ENCODE measurements around the gene FANCC. TPM values are rescaled to one million over a fixed set of nuclear protein-coding genes. Genes with fewer than 3 reads are reported as not detected.
"Not testable (repeated sequence)": the region's sequence is repeated elsewhere in the genome, so short reads cannot be mapped to it uniquely, and the experiment has no call there.

Gene FANCC
- total RNA-seq, 1 experiment from 2014 or later = 23.6 TPM

DNA sequence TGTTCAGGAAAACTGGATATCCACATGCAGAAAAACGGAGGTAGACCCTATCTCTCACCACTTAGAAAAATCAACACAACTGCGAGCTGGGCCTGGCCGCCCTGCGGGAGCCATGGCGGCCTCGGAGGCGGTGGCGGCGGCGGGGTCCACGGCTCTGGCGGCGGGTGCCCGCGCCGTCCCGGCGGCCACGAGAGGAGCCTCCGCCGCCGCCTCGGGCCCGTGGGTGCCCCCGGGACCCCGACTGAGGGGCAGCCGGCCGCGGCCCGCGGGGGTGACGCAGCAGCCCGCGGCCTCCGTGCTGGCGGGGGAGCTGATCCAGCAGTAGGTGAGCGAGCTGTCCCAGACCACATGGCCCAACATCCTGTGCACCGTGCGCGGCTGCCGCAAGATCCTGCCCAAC is 25.3 kb downstream of the FANCC start:
- no peak for DNase-seq (ENCODE audit: low spot score)
- in situ Hi-C loops (cut with HindIII; ENCODE audit: low sequenced_read_pairs) = no loop called here

DNA sequence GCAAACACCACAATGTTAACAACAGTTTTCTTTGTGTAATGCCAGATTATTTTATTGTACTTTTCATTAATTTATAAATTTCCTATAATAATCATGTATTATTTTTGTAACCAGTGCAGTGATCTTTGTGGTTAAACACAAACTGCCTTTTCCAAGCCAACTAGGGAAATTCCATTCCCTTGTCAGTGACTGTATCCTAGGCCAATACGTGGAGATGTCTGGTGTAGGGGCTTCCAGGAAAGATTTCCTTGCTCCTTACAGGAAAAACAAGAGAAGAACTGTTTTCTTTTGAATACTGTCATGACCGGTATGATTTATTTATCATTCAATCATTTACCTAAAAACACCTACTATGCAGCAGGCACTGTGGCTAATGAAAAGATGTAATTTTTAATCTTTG is 31.4 kb downstream of the FANCC start:
- in situ Hi-C loops (cut with HindIII; ENCODE audit: low sequenced_read_pairs) = no loop called here
- DNase-seq (ENCODE audit: low spot score) = no peak

DNA sequence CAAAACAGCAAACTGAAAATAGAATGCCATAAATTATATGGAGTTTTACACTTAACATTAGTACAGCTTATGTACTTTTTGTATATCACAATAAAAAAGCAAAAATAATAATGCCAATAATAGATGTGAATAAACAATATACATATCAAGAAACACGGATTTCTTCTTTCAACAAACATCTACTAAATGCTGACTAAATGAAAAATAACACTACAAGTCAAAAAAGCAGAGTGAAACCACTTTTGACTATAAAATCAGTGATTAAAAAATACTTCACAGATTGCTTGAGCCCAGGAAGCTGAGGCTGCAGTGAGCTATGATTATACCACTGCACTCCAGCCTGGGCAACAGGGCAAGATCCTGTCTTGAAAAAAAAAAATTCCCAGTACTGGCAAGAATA is 32.2 kb downstream of the FANCC start:
- no peak for DNase-seq (ENCODE audit: low spot score)
- in situ Hi-C loops (cut with HindIII; ENCODE audit: low sequenced_read_pairs) = no loop called here

GRCh38 chr9:95284162-95285080 is 33.1 kb downstream of the FANCC start:
- DNase-seq (ENCODE audit: low spot score) = no peak
- in situ Hi-C loops (cut with HindIII; ENCODE audit: low sequenced_read_pairs) = no loop called here

- in situ Hi-C loops (cut with HindIII; ENCODE audit: low sequenced_read_pairs) = no loop called here
- no peak for DNase-seq (ENCODE audit: low spot score)
Measured at GRCh38 chr9:95283673-95284072, 33.8 kb downstream of the FANCC start.

- no peak for DNase-seq (ENCODE audit: low spot score)
- in situ Hi-C loops (cut with HindIII; ENCODE audit: low sequenced_read_pairs) = no loop called here
Measured at GRCh38 chr9:95282332-95282731, 35.2 kb downstream of the FANCC start.

DNA sequence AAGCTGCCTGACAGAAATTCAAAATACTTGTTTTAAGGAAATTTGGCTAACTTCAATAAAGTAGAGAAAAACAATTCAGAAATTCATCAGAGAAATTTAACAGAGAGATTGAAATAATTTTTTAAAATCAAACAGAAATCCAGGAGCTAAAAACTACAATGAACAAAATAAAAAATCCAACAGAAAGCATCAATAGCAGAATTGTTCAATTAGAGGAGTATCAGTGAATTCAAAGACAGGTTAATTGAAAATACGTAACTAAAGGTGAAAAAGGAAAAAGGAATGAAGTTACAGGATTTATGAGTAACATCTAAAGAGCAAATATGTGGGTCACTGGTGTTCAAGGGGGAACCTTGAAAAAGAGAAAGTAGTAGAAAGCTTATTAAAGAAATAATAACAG is 36.8 kb downstream of the FANCC start:
- in situ Hi-C loops (cut with HindIII; ENCODE audit: low sequenced_read_pairs) = no loop called here
- no peak for DNase-seq (ENCODE audit: low spot score)

DNA sequence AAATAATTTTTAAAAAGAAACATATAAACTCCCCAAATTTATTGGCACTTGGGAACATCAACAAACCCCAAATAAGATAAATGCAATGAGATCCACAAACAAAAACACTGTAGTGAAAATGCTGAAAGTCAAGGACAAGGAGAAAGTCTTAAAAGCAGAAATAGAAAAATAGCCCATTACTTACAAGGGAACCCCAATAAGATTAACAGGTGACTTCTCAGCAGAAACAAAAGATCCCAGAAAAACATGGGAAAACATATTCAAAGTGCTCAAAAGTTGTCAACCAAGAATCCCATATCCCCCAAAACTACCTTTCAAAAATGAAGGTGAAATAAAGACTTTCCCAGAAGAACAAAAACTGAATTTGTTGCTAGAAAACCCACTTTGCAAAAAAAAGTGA is 40.0 kb downstream of the FANCC start:
- in situ Hi-C loops (cut with HindIII; ENCODE audit: low sequenced_read_pairs) = no loop called here
- no peak for DNase-seq (ENCODE audit: low spot score)

DNA sequence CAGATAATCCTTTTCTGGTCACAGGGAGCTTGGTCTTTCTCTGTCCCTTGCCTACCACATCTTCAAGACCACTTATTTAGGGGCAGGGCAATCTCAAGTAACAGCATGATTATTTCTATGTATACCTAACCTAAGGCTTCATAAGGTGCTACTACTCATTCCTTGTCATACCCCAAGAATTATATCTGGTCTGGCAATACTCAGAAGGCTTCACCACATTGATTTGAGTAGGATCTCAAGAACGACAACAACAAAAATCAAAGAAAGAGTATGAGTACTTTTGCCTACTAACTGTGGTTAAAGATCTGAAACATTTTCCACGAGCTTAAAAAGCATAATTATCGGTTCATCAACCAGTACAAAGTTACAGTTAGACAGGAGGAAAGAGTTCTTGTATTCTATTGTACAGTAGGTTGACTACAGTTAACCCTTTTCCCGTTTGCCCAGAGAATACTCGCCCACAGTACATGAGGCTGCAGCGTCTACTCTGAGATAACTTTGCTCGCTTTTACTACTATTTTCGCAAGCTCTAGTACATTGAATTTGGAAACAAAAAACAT is 41.0 kb downstream of the FANCC start:
- in situ Hi-C loops (cut with HindIII; ENCODE audit: low sequenced_read_pairs) = no loop called here
- no peak for DNase-seq (ENCODE audit: low spot score)

DNA sequence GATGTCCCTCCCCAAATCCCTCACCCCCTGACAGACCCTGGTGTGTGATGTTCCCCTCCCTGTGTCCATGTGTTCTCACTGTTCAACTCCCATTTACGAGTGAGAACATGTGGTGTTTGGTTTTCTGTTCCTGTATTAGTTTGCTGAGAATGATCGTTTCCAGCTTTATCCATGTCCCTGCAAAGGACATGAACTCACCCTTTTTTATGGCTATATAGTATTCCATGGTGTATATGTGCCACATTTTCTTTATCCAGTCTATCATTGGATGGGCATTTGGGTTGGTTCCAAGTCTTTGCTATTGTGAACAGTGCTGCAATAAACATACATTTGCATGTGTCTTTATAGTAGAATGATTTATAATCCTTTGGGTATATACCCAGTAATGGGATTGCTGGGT is 43.3 kb downstream of the FANCC start:
- in situ Hi-C loops (cut with HindIII; ENCODE audit: low sequenced_read_pairs); DNase-seq (ENCODE audit: low spot score): not testable (repeated sequence)

GRCh38 chr9:95273369-95274022 is 44.0 kb downstream of the FANCC start:
- in situ Hi-C loops (cut with HindIII; ENCODE audit: low sequenced_read_pairs) = no loop called here
- no peak for DNase-seq (ENCODE audit: low spot score)

- DNase-seq (ENCODE audit: low spot score) = no peak
- in situ Hi-C loops (cut with HindIII; ENCODE audit: low sequenced_read_pairs) = no loop called here
Measured at GRCh38 chr9:95272830-95273229, 44.7 kb downstream of the FANCC start.

DNA sequence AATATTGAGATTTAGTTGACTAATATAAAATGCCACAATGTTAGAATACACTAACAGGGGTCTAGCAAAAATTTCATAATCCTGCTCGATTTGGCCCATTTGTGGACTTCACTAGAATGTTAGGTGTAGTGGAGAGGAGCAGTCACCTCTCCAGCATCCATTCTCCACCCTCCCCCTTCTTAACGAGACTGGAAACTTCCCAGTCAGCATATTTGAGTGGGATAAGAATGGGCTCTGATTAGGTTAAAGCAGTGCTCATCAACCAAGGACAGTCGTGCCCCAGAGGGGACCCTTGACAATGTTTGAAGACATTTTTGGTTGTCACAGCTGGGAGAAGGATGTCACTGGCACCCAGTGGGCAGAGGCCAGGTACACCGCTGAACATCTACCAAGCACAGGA is 46.7 kb downstream of the FANCC start:
- no peak for DNase-seq (ENCODE audit: low spot score)
- in situ Hi-C loops (cut with HindIII; ENCODE audit: low sequenced_read_pairs) = no loop called here

GRCh38 chr9:95269803-95270773 is 47.4 kb downstream of the FANCC start:
- DNase-seq (ENCODE audit: low spot score); in situ Hi-C loops (cut with HindIII; ENCODE audit: low sequenced_read_pairs): not testable (repeated sequence)

- in situ Hi-C loops (cut with HindIII; ENCODE audit: low sequenced_read_pairs) = no loop called here
- peak; percentile 69 for DNase-seq (ENCODE audit: low spot score)
Measured at GRCh38 chr9:95268681-95269080, 48.8 kb downstream of the FANCC start.

DNA sequence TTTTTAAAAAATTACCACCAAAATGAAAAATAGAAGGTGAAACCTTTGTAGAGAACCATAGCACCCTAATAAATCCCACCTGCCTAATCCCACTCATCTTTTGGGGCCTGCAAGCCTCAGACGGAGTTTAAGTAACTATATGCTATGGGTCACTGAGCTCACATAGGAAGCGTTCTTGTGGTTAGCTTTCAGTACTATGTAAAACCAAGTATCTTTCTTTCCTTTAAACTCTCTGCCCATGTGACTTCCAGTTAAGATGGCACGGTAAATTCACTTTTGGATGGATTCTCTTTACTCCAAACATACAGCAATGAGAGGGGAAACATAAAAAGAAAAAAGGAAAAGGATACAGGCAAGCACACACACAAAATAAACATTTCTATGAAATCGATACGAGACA is 50.9 kb downstream of the FANCC start:
- in situ Hi-C loops (cut with HindIII; ENCODE audit: low sequenced_read_pairs) = no loop called here
- no peak for DNase-seq (ENCODE audit: low spot score)

GRCh38 chr9:95265960-95266359 is 51.5 kb downstream of the FANCC start:
- DNase-seq (ENCODE audit: low spot score) = no peak
- in situ Hi-C loops (cut with HindIII; ENCODE audit: low sequenced_read_pairs) = no loop called here

DNA sequence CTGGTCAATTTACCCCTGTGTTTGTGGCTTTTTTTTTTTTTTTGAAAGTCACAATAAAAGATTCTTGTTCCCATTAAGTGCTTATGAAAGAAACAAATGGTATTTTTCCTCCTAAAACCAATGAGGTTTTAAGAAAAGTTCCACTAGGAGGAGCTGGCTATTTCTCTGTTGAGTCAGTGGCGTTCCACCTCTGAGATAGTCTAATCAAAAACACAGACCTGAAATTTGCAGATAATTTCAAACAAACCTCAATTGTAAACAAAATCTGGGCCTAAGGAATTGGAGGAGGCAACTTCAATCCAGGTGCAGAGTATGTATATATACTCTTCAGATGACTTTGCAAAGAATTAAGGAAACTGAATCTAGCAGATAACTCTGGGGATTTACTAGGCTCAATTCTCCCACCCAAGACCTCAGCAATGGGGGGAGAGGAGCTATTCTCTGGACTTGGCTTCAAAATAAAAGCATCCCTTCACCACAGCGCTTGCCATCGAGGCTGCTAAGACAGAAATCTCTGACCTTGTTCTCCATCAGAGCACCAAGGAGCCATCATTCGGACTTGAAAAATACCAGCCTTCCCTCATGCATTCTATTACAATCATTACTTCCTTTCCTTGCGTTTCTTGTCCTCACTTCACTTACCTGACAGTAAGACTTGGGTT is 52.4 kb downstream of the FANCC start:
- in situ Hi-C loops (cut with HindIII; ENCODE audit: low sequenced_read_pairs) = no loop called here
- peak; percentile 38 for DNase-seq (ENCODE audit: low spot score)

DNA sequence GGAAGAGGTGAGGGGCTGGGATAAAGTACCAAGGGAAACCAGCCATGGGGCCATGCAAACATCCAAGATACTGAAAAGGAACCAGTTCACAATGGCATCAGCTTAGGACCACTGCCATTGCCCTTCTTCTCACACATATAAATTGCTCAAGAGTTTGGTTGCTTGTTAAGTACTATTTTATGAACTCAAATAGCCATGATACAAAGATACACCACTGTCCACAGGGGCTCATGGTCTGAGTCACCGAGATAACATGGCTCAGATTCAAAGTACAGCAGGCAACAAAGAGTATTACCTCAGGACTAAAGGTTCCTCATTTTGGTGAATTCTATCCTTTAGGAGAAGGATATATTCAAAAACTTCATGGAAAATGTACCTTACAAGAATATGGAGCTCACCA is 55.6 kb downstream of the FANCC start:
- in situ Hi-C loops (cut with HindIII; ENCODE audit: low sequenced_read_pairs) = no loop called here
- no peak for DNase-seq (ENCODE audit: low spot score)

Measured in G401 (cell line).